COR-L47 (cell line): ENCODE results near the gene DAAM1.

Experiments
- DNase-seq: peaks from one replicate; lab custom pipeline; 2025; lab: John Stamatoyannopoulos, UW

The DAAM1 gene

DNA sequence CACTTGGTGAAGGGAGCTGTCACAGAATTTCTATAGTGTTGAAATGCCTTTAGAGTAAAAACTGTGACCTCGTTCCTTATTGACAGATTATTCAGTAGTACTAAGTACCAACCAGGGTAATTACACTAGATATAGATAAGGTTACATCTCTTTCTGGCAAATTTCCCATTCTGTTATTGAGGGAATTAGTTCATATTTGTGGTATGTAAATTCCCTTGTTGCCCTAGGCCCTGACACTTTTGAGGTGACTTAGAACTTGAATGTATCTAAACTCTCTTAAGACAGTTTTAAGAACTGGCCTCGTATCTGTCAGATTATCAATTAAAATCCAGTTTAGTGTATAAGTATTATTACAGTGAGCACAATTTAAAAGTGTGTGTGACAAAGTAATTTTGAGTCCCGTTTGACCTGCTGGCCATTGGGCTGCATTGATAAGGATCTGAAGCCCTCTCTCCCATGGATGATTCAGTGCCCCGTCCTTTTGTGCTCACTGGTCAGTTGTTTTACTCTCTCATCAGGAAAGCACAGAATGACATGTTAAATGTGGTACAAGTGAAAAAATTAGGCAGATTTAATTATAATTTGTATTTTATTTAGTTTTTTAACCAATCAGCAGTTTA, 153.5 kb downstream of the DAAM1 start:
- no peak for DNase-seq

DNA sequence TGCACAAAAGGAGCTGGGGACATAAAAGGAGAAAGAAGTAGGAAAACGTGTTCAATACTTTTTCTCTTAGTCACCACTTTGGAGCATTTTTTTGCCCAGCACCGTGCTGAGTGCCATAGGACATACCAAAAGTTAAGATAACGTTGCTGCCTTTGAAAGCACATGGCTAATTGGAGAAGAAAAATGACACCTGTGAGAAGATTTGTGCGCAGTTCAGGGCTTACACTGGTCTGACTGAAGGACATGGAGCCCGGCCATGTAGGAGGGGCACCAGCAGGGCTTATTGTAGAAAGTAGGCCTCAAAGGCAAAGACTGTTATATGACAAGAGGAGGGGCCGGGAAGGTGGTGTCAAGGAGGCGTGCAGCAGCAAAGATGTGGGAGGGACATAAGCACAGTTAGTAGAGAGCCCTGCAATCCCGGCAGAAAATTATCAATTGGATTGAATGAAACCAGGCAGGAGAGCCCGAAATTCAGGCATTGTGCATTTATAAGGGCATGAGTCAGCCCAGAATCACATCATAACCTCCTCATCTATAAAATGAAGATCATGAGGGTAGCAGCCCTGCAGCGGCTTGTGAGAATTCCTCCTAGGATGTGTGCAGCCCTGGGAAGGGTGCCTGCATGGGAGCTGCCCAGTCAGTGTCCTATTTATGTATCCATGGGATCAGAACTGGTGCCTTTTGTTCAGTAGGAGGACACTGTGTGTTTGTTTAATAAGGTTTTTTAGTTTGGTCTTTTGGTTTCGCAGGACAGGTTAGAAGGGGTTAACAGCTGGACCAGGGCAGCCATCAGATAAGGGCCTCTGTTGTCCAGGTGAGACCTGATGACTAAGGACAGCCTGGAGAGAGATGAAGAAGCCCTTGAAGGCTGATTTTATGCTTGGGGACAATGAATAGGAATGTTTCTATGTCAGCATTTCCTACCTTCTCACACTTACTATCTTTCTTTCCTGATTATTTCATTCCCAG, 154.3 kb downstream of the DAAM1 start:
- no peak for DNase-seq

GRCh38 chr14:59343585-59343984, 155.1 kb downstream of the DAAM1 start:
- peak; percentile 43 for DNase-seq

GRCh38 chr14:59344016-59344415, 155.5 kb downstream of the DAAM1 start:
- no peak for DNase-seq

- no peak for DNase-seq
These were observed 156.4 kb downstream of the DAAM1 start for GRCh38 chr14:59344691-59345455.

- no peak for DNase-seq
These were observed 157.9 kb downstream of the DAAM1 start for GRCh38 chr14:59346329-59346728.

GRCh38 chr14:59346796-59347510, 158.5 kb downstream of the DAAM1 start:
- no peak for DNase-seq

DNA sequence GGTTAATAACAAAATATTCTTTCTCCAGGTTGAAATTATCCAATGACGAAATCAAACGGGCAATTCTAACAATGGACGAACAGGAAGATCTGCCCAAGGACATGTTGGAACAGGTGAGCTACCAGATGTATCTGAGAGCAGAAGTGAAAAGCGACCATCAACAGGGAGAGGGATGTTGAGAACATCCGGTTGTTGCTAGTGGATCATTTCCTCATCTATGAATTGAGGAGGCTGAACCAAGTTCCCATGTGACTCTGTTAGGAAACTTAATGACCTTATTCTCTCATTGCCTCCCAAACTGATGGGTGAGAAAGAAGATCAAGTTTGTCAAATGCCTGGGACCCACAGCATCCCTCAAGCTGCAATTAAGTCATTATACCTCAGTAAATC, 159.0 kb downstream of the DAAM1 start:
- DNase-seq, result no peak

- DNase-seq, result no peak
These were observed 159.4 kb downstream of the DAAM1 start for GRCh38 chr14:59347915-59348314.

- no peak for DNase-seq
These were observed 160.8 kb downstream of the DAAM1 start for GRCh38 chr14:59349258-59349701.

GRCh38 chr14:59352961-59353360, 164.5 kb downstream of the DAAM1 start:
- DNase-seq, result no peak

- no peak for DNase-seq
These were observed 166.2 kb downstream of the DAAM1 start for GRCh38 chr14:59354666-59355065.

GRCh38 chr14:59355091-59355490, 166.6 kb downstream of the DAAM1 start:
- DNase-seq, result no peak

DNA sequence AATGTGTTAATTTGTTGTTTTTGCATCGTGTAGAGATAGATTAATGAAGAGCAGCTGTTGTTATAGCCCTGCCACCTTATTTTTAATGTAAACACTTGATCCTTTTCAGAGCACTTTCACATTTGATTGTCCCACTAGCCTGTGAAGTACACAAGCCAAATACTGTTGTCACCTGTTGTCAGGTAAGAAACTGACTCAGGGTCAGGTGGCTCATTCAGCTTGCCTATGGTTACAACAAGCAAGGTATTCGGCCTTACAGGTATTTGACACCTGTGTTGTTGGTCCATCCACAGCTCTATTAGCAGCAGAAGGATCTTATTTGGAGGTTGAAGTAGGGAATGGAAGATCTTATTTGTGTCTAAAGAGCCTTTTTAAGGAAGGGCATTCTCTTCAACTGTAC, 167.8 kb downstream of the DAAM1 start:
- DNase-seq, result no peak

DNA sequence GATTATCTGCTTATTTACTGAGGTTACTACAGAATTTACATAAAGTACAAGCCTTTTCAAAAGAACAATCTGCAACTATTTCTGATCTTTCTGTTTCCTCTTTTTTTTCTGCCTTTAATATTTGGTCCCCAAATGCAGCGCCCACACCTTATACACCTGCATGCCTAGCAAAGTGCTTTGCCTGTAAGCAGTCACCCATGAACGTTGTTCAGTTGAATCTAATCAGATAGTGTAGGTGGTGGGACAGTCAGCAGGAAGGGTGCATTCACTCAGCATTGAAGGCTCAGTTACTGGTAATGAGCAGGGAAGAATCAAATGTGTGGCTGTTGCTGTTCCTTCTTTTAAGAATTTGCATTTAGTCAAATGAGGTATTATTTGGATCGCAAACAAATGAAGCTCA, 168.3 kb downstream of the DAAM1 start:
- no peak for DNase-seq

DNA sequence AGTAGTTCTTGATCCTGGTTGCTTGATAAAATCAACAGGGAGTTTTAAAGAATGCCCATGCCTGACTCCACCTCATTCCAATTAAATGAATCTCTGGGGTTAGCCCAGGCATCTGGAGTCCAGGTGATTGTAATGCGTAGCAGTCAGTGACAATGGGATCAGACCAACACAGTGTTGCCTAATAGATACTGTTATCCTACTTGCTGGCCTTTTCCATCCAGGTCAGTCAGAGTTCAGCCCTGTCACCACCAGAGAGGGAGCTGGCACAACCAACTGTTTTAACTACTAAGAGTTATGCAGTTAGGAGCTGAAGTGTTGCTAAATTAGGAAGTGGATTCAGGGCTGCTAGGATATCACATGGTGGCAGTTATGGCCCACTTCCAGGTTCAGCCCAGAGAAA, 169.6 kb downstream of the DAAM1 start:
- DNase-seq, result no peak

DNA sequence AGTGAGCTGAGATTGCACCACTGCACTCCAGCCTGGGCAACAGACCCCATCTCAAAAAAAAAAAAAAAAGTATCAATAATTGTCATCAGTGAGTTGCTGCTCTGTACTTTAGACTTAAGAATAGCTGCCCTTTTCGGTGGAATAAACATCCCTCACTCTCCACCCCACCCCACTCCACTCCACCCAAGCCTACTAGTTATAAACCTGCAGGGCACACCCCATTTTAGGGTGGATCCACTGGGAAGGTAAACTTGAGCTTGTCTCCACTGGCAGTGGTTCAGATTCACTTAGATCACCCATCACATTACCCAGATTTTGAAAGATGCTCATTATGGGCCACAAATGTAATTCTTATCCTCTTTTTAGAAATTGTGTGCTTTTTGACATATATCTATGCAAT, 170.3 kb downstream of the DAAM1 start:
- DNase-seq, result no peak

- DNase-seq, result peak; percentile 15
These were observed 171.1 kb downstream of the DAAM1 start for GRCh38 chr14:59359431-59360124.

DNA sequence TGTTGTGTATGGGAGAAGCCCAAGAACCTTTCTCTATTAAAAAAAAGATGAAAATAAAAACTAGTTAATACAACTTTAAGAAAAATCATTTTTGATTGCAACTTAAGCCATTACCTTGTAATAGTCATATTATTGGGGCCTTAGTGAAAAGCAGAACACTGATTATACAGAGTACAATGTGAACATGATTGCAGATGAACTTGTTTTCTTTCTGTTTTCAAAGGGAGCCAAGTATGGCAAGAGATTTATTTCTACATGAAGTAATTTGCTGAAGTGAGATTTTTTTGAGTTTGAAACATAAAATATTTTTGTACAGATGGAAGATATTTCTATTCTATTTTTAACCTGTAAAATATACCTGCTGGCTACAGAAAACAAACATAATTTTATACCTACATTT, 171.8 kb downstream of the DAAM1 start:
- DNase-seq, result no peak

- DNase-seq, result peak; percentile 91
These were observed 172.7 kb downstream of the DAAM1 start for GRCh38 chr14:59360923-59361794.
